SU-DHL-6 (cell line): ENCODE data around the gene KLF13.

Experiments used
- H2AFZ ChIP-seq: fragments of 200-600 bp; sonication (generic); 2 replicates; pipeline ENCODE4 v1.6.1; 2014; ENCODE audit warnings: low read depth, mild to moderate bottlenecking, moderate library complexity, mixed read lengths, antibody characterized with exemption, low read length; ENCODE audit not compliant: severe bottlenecking
- H3F3A ChIP-seq: fragments of 200-600 bp; shearing (Covaris generic); 2 replicates; pipeline ENCODE4 v1.6.0; 2016; ENCODE audit warnings: antibody characterized with exemption, mild to moderate bottlenecking; ENCODE audit not compliant: insufficient read depth
- H3K27ac ChIP-seq: fragments of 200-600 bp; sonication (generic); 2 replicates; pipeline ENCODE4 v1.5.1; 2016; ENCODE audit warnings: low read depth, mild to moderate bottlenecking, low read length, moderate library complexity, mixed read lengths
- H3K27me3 ChIP-seq: fragments of 200-600 bp; sonication (generic), shearing (Covaris generic); 2 replicates; pipeline ENCODE4 v1.6.0; 2014; ENCODE audit warnings: mild to moderate bottlenecking, low read length
- H3K36me3 ChIP-seq: fragments of 200-600 bp; sonication (generic); 2 replicates; pipeline ENCODE4 v1.6.1; 2014; ENCODE audit warnings: mild to moderate bottlenecking, low read length, mixed read lengths
- H3K4me2 ChIP-seq: fragments of 300-600, 200-600 bp; shearing (Covaris generic), sonication (generic); 2 replicates; pipeline ENCODE4 v1.6.0; 2014; ENCODE audit warnings: low read length, low read depth, mild to moderate bottlenecking; ENCODE audit not compliant: poor library complexity, severe bottlenecking
- H3K4me3 ChIP-seq: fragments of 200-600 bp; sonication (generic); 2 replicates; pipeline ENCODE4 v1.5.1; 2014; ENCODE audit warnings: antibody characterized with exemption, low read length, mild to moderate bottlenecking, mixed read lengths; ENCODE audit not compliant: insufficient read depth, poor library complexity, severe bottlenecking
- H3K79me2 ChIP-seq: fragments of 200-600 bp; sonication (generic); 2 replicates; pipeline ENCODE4 v1.6.1; 2014; ENCODE audit warnings: mild to moderate bottlenecking, low read length, moderate library complexity; ENCODE audit not compliant: insufficient read depth
- H3K9ac ChIP-seq: fragments of 200-600 bp; sonication (generic); 2 replicates; pipeline ENCODE4 v1.7.0; 2014; ENCODE audit warnings: mild to moderate bottlenecking, low read length
- H3K9me2 ChIP-seq: fragments of 200-600 bp; sonication (generic); replicated peaks from 2 replicates; pipeline ENCODE4 v1.6.1; 2014; ENCODE audit warnings: low read length; ENCODE audit not compliant: insufficient read depth
- H3K9me3 ChIP-seq: fragments of 200-600 bp; sonication (generic); 2 replicates; pipeline ENCODE4 v1.6.1; 2014; ENCODE audit warnings: low read length, mixed read lengths; ENCODE audit not compliant: insufficient read depth
- H4K20me1 ChIP-seq: fragments of 200-600 bp; sonication (generic); 2 replicates; pipeline ENCODE4 v1.6.1; 2014; ENCODE audit warnings: low read depth, mild to moderate bottlenecking, antibody characterized with exemption, low read length, moderate library complexity, mixed read lengths
- CTCF ChIP-seq: fragments of 200-600 bp; sonication (generic); IDR thresholded peaks from one replicate; pipeline ENCODE4 v1.5.1; 2017; ENCODE audit warnings: antibody characterized with exemption, mild to moderate bottlenecking, low read length, moderate library complexity; ENCODE audit not compliant: insufficient read depth, poor library complexity, severe bottlenecking
- EZH2phosphoT487 ChIP-seq: fragments of 200-600 bp; sonication (generic), shearing (Covaris generic); conservative IDR thresholded peaks from 2 replicates; pipeline ENCODE4 v1.6.1; 2018; ENCODE audit warnings: mild to moderate bottlenecking, antibody characterized with exemption, low read length, moderate library complexity, mixed read lengths

KLF13 gene

DNA sequence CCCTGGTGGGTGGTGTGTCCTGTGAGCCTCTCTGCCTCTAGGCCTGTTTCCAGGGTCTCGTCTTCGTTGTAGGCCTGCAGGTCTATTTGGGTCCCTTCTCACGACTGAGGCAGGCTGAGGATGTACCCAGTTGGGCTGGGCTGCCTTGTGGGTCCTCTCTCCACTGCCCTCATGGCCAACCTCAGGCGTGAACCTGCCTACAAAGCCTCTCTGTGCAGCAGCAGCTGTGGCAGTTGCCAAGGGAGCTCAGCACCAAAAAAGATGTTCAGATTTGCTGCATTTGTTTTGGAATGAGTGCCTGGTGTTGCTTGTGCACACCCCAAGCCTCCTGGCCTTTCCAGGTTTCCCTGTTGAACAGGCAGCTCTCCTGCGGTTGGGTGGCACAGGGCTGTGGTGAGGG is 13.4 kb downstream of the KLF13 start:
- Histone ChIP-seq H3K4me3 (no peak overlapping the region), H3K4me2 (no peak overlapping the region)

GRCh38 chr15:31340592-31340991 is 14.0 kb downstream of the KLF13 start:
- Histone ChIP-seq H4K20me1 (peaks cover 14% of the 10 kb centered on the region), H3K27ac (no peak overlapping the region)

More for the DNA sequence above, 13.4 kb downstream of the KLF13 start:
- Histone ChIP-seq H3K79me2 (peaks cover 55% of the 10 kb centered on the region), H3K9ac (no peak overlapping the region), H3K27ac (no peak overlapping the region), H3K27me3 (no peaks in the 10 kb centered on the region), H3K9me3 (no peaks in the 10 kb centered on the region), H3K36me3 (no peaks in the 10 kb centered on the region), H4K20me1 (peaks cover 14% of the 10 kb centered on the region), H3K9me2 (no peaks in the 10 kb centered on the region), H3F3A (no peaks in the 10 kb centered on the region), H2AFZ (no peak overlapping the region)
- no peak for TF ChIP-seq CTCF
- TF ChIP-seq EZH2phosphoT487: no peak

DNA sequence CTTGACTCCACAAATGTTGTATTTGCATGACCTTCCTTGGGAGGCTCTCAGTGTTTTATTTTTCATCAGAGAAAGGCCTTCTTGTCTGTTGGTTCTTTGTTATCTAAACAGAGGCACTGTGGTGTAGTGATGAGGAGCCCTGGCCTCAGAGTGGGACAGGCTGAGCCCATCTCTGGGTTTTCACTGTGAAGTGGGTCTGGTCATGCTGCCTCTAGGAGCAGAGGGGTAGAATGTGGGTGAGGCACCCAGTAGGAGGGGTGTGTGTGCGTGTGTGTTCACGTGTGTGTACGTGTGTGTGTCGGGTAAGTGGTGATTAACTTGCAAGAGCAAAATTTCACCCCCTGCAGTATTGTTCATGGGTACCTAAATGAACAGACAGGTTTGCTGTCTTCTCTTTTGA is 14.4 kb downstream of the KLF13 start:
- no peak overlapping the region for H3K27ac ChIP-seq
- H3K27me3 ChIP-seq: no peaks in the 10 kb centered on the region
- no peaks in the 10 kb centered on the region for H3K9me3 ChIP-seq
- no peak overlapping the region for H3K4me3 ChIP-seq
- no peak overlapping the region for H2AFZ ChIP-seq
- no peaks in the 10 kb centered on the region for H3F3A ChIP-seq
- TF ChIP-seq EZH2phosphoT487: no peak
- TF ChIP-seq CTCF: no peak
- peaks cover 14% of the 10 kb centered on the region for H4K20me1 ChIP-seq
- peaks cover 48% of the 10 kb centered on the region for H3K79me2 ChIP-seq
- H3K9ac ChIP-seq: no peak overlapping the region
- no peak overlapping the region for H3K4me2 ChIP-seq
- no peaks in the 10 kb centered on the region for H3K36me3 ChIP-seq
- H3K9me2 ChIP-seq: no peaks in the 10 kb centered on the region

More at GRCh38 chr15:31340592-31340991, 14.0 kb downstream of the KLF13 start:
- Histone ChIP-seq H2AFZ (no peak overlapping the region), H3F3A (no peaks in the 10 kb centered on the region), H3K9ac (no peak overlapping the region), H3K9me3 (no peaks in the 10 kb centered on the region), H3K4me3 (no peak overlapping the region), H3K27me3 (no peaks in the 10 kb centered on the region), H3K4me2 (no peak overlapping the region), H3K9me2 (no peaks in the 10 kb centered on the region), H3K79me2 (peaks cover 52% of the 10 kb centered on the region), H3K36me3 (no peaks in the 10 kb centered on the region)
- TF ChIP-seq EZH2phosphoT487 (no peak), CTCF (no peak)
